ENCODE data around the gene CHEK1. TPM values are rescaled to one million over a fixed set of nuclear protein-coding genes. Genes with fewer than 3 reads are reported as not detected.

The CHEK1 gene
- total RNA-seq, 1 donor from 2014 or later: 9.4 TPM

DNA sequence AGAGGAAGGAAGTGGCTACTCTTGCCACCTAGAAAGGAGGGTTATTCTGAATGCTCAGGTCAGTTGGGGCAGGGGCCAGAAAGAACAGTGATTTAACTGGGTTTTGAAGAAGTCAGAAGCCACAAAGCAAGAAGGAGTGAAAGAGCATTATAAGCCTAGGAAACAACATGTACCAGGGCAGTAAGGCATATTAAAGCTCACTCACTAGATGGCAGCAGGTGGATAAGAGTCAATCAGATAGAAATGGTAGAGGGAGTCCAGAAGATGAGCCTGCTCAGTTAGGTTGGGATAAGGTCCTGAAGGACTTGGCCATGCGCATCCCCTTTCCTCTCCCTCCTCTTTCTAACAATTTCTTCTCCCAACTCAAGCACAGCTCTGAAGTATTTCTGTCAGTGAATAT lies 99.2 kb downstream of the CHEK1 start:
- Histone ChIP-seq H3K9ac (ENCODE audit: low read depth in 1 of 3, low read length in 3 of 3) (no peak overlapping the region), H3K27me3 (ENCODE audit: control insufficient read depth in 3 of 3, insufficient read depth in 3 of 3, low read length in 3 of 3) (peaks cover 0 to 3% (median 0%) of the 10 kb centered on the region in 3 donors), H3K9me3 (ENCODE audit: control insufficient read depth in 3 of 3, low read length in 3 of 3) (no peaks in the 10 kb centered on the region), H3K4me1 (ENCODE audit: control insufficient read depth in 3 of 3, insufficient read depth in 3 of 3, low read length in 3 of 3) (no peaks in the 10 kb centered on the region), H3K36me3 (ENCODE audit: control insufficient read depth in 3 of 3, insufficient read depth in 3 of 3, low read length in 3 of 3) (no peaks in the 10 kb centered on the region), H3K4me3 (ENCODE audit: low read length in 3 of 3) (no peak overlapping the region), H3K27ac (ENCODE audit: low read depth, low read length) (no peak overlapping the region)

Small RNA genes within 50 kb of the gene (small RNA-seq; reads per million reads assigned to genes)
- gene RNU2-35P: 0.23 reads per million, percentile 10 among the genes with 10 or more reads in this experiment

Other genes with a start within 250 kb of the CHEK1 start
- 9.9 TPM for gene FEZ1, start 128.9 kb upstream of the CHEK1 start, total RNA-seq
- 90.8 TPM for gene EI24, start 55.7 kb upstream of the CHEK1 start, total RNA-seq
- 129 TPM for gene STT3A, start 32.3 kb upstream of the CHEK1 start, total RNA-seq
- gene ACRV1, start 55.7 kb downstream of the CHEK1 start, total RNA-seq: 0.52 TPM
- not detected for gene PATE1, start 121.1 kb downstream of the CHEK1 start, total RNA-seq
- not detected for gene PATE2, start 153.7 kb downstream of the CHEK1 start, total RNA-seq
- gene PATE3, start 163.0 kb downstream of the CHEK1 start, total RNA-seq: not detected
- gene PATE4, start 208.2 kb downstream of the CHEK1 start, total RNA-seq: not detected